SKM-1 treated with dmso at 0.1 percent for 144 hours (cell line): ENCODE results near the gene TMEM273.

Experiments
- DNase-seq: peaks from one replicate; lab custom pipeline; 2025; ENCODE audit not compliant: unreplicated experiment; lab: John Stamatoyannopoulos, UW

The TMEM273 gene

DNA sequence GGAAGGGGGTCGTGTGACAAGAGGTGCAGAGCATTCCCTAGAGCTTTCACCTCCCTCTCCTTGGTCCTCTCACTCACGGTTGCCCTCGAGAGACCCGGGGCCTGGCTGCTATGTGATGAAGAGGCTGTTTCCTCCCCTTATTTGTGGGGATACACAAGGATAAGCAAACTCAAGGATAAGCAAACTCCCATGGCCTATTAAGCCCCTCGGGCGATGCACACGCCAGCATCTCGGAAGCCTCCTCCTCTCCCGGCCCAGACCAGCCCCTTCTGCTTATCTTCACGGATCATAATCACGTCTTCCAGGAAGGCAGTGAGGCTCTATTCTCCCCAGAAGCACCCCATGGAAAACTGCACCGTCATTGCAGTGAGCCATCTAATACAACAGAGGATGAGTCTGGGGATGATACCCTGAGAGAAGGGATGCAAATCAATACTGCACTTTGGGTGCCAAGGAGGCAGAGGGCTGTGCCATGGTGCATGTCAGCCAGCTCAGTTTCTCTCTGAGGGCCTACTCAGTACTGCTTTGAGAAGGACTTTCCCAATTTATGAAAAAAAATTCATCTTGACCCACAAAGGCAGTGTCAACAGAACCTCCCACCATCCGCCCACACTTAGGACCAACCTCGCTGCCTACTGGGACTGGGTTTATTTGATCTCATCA lies 22.2 kb downstream of the TMEM273 start:
- no peak for DNase-seq

GRCh38 chr10:49165259-49165658 lies 22.9 kb downstream of the TMEM273 start:
- no peak for DNase-seq

- no peak for DNase-seq
Measured at GRCh38 chr10:49164559-49165188, 23.5 kb downstream of the TMEM273 start.

DNA sequence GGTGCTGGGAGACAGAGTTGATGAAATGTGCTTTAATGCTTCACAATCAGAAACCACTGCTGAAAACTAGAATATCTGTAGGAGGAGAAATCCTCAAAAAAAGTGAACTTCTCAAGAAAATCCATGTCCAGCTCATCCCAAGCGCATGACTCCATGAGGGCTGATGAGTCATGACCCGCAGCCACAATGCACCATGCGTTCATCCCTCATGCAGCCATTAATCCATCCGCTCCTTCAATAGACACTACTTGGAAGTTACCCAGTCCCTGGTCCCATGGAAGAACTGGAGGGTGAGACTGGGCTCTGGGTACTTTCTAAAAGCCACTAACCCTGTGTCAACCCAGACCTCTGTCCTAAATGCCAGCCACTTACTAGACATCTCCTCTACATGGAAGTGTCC lies 24.4 kb downstream of the TMEM273 start:
- no peak for DNase-seq

DNA sequence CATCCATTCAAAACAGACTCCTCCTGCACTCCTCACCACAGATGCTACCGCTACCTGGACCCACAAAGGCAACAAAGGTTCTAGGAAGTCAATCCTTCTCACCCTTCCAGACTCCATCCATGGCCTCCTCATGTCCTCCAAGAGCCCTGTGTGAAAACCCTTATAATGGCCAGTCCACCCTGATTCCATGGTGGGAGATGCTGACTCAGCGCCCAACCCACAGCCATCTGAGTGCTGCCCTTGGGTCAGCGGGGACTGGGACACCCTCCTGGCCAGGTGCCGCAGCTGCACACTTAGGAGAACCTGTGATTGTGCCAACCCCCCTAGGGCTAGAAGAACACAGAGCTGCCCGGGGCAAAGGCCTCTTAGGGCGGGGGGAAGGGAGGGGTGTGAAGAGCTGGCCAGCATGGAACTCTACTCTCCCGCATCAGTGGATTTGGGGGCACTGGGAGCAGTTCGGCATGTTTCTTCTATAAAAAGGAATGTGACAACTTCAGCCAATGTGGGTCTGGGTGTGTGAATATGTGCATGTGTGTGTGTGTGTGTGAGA lies 25.4 kb downstream of the TMEM273 start:
- DNase-seq, result no peak

GRCh38 chr10:49162063-49162462 lies 26.1 kb downstream of the TMEM273 start:
- DNase-seq, result no peak

- DNase-seq, result peak; percentile 63
Measured at GRCh38 chr10:49161411-49161997, 26.7 kb downstream of the TMEM273 start.

GRCh38 chr10:49160814-49161213 lies 27.4 kb downstream of the TMEM273 start:
- no peak for DNase-seq

DNA sequence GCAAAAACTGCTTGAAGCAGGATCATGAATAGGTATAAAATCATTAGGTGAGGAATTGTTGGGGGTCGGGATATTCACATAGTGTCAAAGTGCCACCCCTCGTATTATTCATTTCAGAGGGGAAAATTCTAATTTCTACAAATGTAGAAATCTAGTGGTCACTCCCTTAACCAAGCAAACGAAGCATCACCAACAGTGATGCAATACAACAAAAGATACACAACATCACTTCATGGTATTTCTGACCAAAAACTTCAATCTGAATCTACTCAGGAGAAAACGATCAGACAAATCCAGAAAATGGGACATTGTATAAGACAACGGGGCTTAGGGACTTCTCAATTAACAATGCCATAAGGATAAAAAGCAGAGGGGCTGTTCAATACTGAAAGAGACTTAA lies 28.1 kb downstream of the TMEM273 start:
- DNase-seq, result no peak

GRCh38 chr10:49158915-49159314 lies 29.3 kb downstream of the TMEM273 start:
- no peak for DNase-seq

DNA sequence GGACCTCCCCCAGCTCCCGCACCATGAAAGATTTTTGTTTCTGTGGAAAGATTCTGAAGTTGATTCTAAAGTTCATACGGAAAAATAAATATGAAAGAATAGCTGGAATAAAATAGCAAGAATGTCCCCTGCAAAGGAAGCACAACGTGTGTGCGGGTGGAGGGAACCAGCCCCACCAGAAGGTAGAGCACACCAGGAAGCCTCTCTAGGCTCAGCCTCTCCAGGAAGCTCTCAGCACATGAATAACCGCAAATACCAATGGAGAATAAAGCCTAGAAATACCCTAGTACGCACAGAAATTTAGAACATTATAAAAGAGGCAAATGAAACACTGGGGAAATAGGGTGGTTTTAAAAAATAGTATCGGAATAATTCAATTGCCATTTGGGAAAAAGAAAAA lies 29.8 kb downstream of the TMEM273 start:
- DNase-seq, result no peak

DNA sequence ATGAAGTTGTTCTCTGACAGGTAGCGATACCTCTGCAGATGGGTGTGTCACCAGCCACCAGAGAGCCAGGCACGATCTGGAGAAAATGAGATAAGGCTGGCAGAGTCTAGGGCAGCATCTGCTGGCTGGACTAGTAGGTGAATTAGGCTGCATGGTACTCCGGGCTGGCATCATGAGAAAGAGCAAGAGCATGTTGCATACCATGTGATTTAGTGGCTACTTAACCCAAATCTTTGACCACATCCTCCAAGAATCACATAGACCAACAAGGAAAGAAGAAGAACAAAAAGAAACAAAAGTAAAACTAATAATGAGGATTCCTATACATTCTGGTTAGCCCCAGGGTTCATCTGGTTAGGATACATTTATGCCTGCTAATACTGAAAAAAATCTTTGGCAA lies 31.0 kb downstream of the TMEM273 start:
- DNase-seq, result no peak

DNA sequence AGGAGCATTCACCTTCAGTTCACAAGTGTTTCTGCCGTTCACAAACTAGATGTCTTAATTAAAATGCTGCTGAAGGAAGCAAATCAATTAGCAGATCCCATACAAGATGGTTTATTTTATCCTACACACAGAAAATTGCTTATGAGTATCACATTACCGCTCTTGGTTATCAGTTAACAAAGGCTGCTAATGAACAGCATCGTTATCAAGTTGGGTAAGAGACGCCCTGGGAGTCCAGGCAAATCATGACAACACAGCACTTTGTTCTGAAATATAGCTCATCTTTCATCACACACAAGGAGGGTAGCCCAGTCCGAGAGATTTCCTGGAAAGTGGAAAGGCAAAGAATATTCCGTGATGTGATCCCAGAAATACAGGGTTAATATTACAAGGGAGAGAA lies 33.5 kb downstream of the TMEM273 start:
- no peak for DNase-seq

GRCh38 chr10:49153971-49154370 lies 34.2 kb downstream of the TMEM273 start:
- DNase-seq, result no peak

- no peak for DNase-seq
Measured at GRCh38 chr10:49153115-49153514, 35.1 kb downstream of the TMEM273 start.

GRCh38 chr10:49152663-49153062 lies 35.5 kb downstream of the TMEM273 start:
- DNase-seq, result no peak

DNA sequence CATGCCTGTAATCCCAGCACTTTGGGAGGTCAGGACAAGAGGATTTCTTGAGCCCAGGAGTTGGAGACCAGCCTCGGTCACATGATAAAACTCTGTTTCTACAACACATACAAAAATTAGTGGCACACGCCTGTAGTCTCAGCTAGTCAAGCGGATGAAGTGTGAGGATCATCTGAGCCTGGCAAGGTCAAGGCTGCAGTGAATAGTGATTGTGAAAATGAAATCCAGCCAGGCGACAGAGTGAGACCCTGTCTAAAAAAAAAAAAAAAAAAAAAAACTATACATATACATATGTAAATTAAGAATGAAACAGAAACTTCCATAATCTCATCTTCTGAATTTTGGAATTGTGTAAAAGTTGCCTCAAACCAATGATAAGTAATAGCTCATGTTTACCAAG lies 36.2 kb downstream of the TMEM273 start:
- no peak for DNase-seq

DNA sequence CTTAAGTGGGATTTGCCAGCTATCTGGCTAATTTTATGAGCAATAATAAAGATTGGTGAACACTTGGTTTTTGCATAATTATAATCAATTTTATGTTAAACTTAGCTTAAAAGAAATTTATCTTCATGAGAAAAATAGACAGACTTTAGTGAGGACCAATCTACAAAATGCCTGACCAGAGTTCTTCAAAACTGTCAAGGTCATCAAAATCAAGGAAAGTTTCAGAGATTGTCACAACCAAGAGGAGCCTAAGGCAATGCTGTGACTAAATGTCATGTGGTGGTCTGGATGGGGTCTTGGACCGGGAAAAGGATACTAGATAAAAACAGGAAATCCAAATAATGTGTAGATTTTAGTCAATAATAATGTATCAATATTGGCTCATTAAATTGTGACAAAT lies 36.7 kb downstream of the TMEM273 start:
- DNase-seq, result no peak

DNA sequence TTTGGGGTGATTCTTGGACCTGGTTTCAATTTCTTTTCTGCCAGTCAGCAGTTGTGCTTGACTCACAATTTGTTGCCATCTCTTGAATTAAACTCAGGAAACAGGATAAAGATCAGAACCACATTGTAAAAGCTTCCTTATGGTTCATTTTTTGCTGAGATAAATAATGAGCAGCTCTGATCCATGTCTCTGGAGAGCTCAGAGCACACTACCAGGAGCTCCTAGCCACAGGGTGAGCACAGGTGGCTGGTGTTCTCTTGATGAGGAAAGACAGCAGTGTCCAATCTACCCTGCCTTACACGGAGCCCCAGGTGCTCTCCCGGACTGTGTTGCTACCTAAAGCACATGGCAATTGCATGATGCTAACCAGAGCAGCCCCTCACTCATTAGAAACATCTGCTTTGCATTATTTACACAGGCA lies 37.2 kb downstream of the TMEM273 start:
- DNase-seq, result no peak

- no peak for DNase-seq
Measured at GRCh38 chr10:49150426-49150825, 37.8 kb downstream of the TMEM273 start.

DNA sequence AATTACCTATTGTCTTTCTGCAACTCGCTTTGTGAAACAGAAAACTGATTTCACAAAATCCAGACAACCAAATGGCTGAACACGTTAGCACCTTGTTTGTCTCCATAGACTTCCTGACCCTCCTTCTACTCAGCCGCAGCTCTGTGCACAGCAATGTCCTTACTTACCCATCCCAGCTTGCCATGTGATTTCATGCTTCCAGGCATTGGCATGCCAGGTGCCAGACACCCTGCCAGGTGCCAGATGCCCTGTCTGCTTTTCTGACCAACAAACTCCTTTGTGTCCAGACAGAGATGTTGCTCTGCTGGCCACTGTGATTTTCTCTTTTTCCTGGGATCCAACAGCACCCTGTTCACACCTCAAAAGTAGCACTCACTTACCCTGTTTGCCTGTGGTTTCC lies 38.3 kb downstream of the TMEM273 start:
- no peak for DNase-seq

GRCh38 chr10:49144058-49144720 lies 44.0 kb downstream of the TMEM273 start:
- DNase-seq, result no peak
